ENCODE results near the gene PLCG2.
"Not testable (repeated sequence)": the region's sequence is repeated elsewhere in the genome, so short reads cannot be mapped to it uniquely, and the experiment has no call there.

Gene PLCG2

GRCh38 chr16:81996664-81997509 lies 217.8 kb downstream of the PLCG2 start:
- Histone ChIP-seq H3K9me3 (ENCODE audit: low read depth, low read length) (no peaks in the 10 kb centered on the region), H3K36me3 (ENCODE audit: insufficient read depth, low read length) (no peaks in the 10 kb centered on the region), H3K9ac (ENCODE audit: insufficient read length) (no peak overlapping the region), H3K27ac (no peak overlapping the region), H3K4me3 (no peak overlapping the region)
- no peak for DNase-seq (ENCODE audit: low read depth, low spot score)
- no peak for TF ChIP-seq EZH2 (IDR thresholded peaks at IDR 0.05)
- TF ChIP-seq FOXP2 (optimal IDR thresholded peaks at IDR 0.05; ENCODE audit: control extremely low read depth, extremely low read length, insufficient read depth): no peak
- TF ChIP-seq POLR2AphosphoS5 (IDR thresholded peaks at IDR 0.05; ENCODE audit: borderline replicate concordance, low read depth, low read length): no peak

GRCh38 chr16:81997738-81998137 lies 218.6 kb downstream of the PLCG2 start:
- no peak for TF ChIP-seq FOXP2 (optimal IDR thresholded peaks at IDR 0.05; ENCODE audit: control extremely low read depth, extremely low read length, insufficient read depth)
- TF ChIP-seq POLR2AphosphoS5 (IDR thresholded peaks at IDR 0.05; ENCODE audit: borderline replicate concordance, low read depth, low read length): no peak
- TF ChIP-seq EZH2 (IDR thresholded peaks at IDR 0.05): no peak
- no peak for DNase-seq (ENCODE audit: low read depth, low spot score)
- H3K36me3 ChIP-seq (ENCODE audit: insufficient read depth, low read length): no peaks in the 10 kb centered on the region
- H3K9ac ChIP-seq (ENCODE audit: insufficient read length): no peak overlapping the region
- no peak overlapping the region for H3K4me3 ChIP-seq
- H3K9me3 ChIP-seq (ENCODE audit: low read depth, low read length): no peaks in the 10 kb centered on the region
- H3K27ac ChIP-seq: no peak overlapping the region

GRCh38 chr16:82002831-82003230 lies 223.7 kb downstream of the PLCG2 start:
- no peak for TF ChIP-seq FOXP2 (optimal IDR thresholded peaks at IDR 0.05; ENCODE audit: control extremely low read depth, extremely low read length, insufficient read depth)
- no peak for TF ChIP-seq EZH2 (IDR thresholded peaks at IDR 0.05)
- no peak for TF ChIP-seq POLR2AphosphoS5 (IDR thresholded peaks at IDR 0.05; ENCODE audit: borderline replicate concordance, low read depth, low read length)
- no peak overlapping the region for H3K4me3 ChIP-seq
- no peaks in the 10 kb centered on the region for H3K9me3 ChIP-seq (ENCODE audit: low read depth, low read length)
- H3K9ac ChIP-seq (ENCODE audit: insufficient read length): no peak overlapping the region
- no peak overlapping the region for H3K27ac ChIP-seq
- no peak for DNase-seq (ENCODE audit: low read depth, low spot score)
- H3K36me3 ChIP-seq (ENCODE audit: insufficient read depth, low read length): no peaks in the 10 kb centered on the region

GRCh38 chr16:82004601-82005000 lies 225.5 kb downstream of the PLCG2 start:
- no peak overlapping the region for H3K9ac ChIP-seq (ENCODE audit: insufficient read length)
- no peaks in the 10 kb centered on the region for H3K36me3 ChIP-seq (ENCODE audit: insufficient read depth, low read length)
- no peak overlapping the region for H3K4me3 ChIP-seq
- DNase-seq (ENCODE audit: low read depth, low spot score): no peak
- H3K9me3 ChIP-seq (ENCODE audit: low read depth, low read length): no peaks in the 10 kb centered on the region
- TF ChIP-seq FOXP2 (optimal IDR thresholded peaks at IDR 0.05; ENCODE audit: control extremely low read depth, extremely low read length, insufficient read depth) (no peak), EZH2 (IDR thresholded peaks at IDR 0.05) (no peak), POLR2AphosphoS5 (IDR thresholded peaks at IDR 0.05; ENCODE audit: borderline replicate concordance, low read depth, low read length) (no peak)
- no peak overlapping the region for H3K27ac ChIP-seq

- Histone ChIP-seq H3K9ac (ENCODE audit: insufficient read length) (no peak overlapping the region), H3K36me3 (ENCODE audit: insufficient read depth, low read length) (no peaks in the 10 kb centered on the region), H3K4me3 (no peak overlapping the region), H3K27ac (no peak overlapping the region), H3K9me3 (ENCODE audit: low read depth, low read length) (no peaks in the 10 kb centered on the region)
- no peak for TF ChIP-seq EZH2 (IDR thresholded peaks at IDR 0.05)
- TF ChIP-seq POLR2AphosphoS5 (IDR thresholded peaks at IDR 0.05; ENCODE audit: borderline replicate concordance, low read depth, low read length): no peak
- no peak for TF ChIP-seq FOXP2 (optimal IDR thresholded peaks at IDR 0.05; ENCODE audit: control extremely low read depth, extremely low read length, insufficient read depth)
- no peak for DNase-seq (ENCODE audit: low read depth, low spot score)
Measured at GRCh38 chr16:82005027-82005830, 226.1 kb downstream of the PLCG2 start.

GRCh38 chr16:82006036-82006435 lies 226.9 kb downstream of the PLCG2 start:
- H3K27ac ChIP-seq: no peak overlapping the region
- no peaks in the 10 kb centered on the region for H3K9me3 ChIP-seq (ENCODE audit: low read depth, low read length)
- H3K4me3 ChIP-seq: no peak overlapping the region
- no peak for DNase-seq (ENCODE audit: low read depth, low spot score)
- no peak for TF ChIP-seq EZH2 (IDR thresholded peaks at IDR 0.05)
- no peak for TF ChIP-seq FOXP2 (optimal IDR thresholded peaks at IDR 0.05; ENCODE audit: control extremely low read depth, extremely low read length, insufficient read depth)
- TF ChIP-seq POLR2AphosphoS5 (IDR thresholded peaks at IDR 0.05; ENCODE audit: borderline replicate concordance, low read depth, low read length): no peak
- H3K9ac ChIP-seq (ENCODE audit: insufficient read length): no peak overlapping the region
- no peaks in the 10 kb centered on the region for H3K36me3 ChIP-seq (ENCODE audit: insufficient read depth, low read length)

GRCh38 chr16:82007189-82007588 lies 228.1 kb downstream of the PLCG2 start:
- Histone ChIP-seq H3K27ac (no peak overlapping the region), H3K9ac (ENCODE audit: insufficient read length) (no peak overlapping the region), H3K4me3 (no peak overlapping the region), H3K9me3 (ENCODE audit: low read depth, low read length) (no peaks in the 10 kb centered on the region), H3K36me3 (ENCODE audit: insufficient read depth, low read length) (no peaks in the 10 kb centered on the region)
- DNase-seq (ENCODE audit: low read depth, low spot score): no peak
- TF ChIP-seq FOXP2 (optimal IDR thresholded peaks at IDR 0.05; ENCODE audit: control extremely low read depth, extremely low read length, insufficient read depth) (no peak), POLR2AphosphoS5 (IDR thresholded peaks at IDR 0.05; ENCODE audit: borderline replicate concordance, low read depth, low read length) (no peak), EZH2 (IDR thresholded peaks at IDR 0.05) (no peak)

GRCh38 chr16:82008957-82009592 lies 230.0 kb downstream of the PLCG2 start:
- no peak for TF ChIP-seq FOXP2 (optimal IDR thresholded peaks at IDR 0.05; ENCODE audit: control extremely low read depth, extremely low read length, insufficient read depth)
- TF ChIP-seq POLR2AphosphoS5 (IDR thresholded peaks at IDR 0.05; ENCODE audit: borderline replicate concordance, low read depth, low read length): no peak
- TF ChIP-seq EZH2 (IDR thresholded peaks at IDR 0.05): no peak
- H3K27ac ChIP-seq: no peak overlapping the region
- no peak overlapping the region for H3K9ac ChIP-seq (ENCODE audit: insufficient read length)
- no peak for DNase-seq (ENCODE audit: low read depth, low spot score)
- no peaks in the 10 kb centered on the region for H3K36me3 ChIP-seq (ENCODE audit: insufficient read depth, low read length)
- no peak overlapping the region for H3K4me3 ChIP-seq
- no peaks in the 10 kb centered on the region for H3K9me3 ChIP-seq (ENCODE audit: low read depth, low read length)

GRCh38 chr16:82009789-82010188 lies 230.7 kb downstream of the PLCG2 start:
- H3K9me3 ChIP-seq (ENCODE audit: low read depth, low read length); H3K36me3 ChIP-seq (ENCODE audit: insufficient read depth, low read length); H3K27ac ChIP-seq; H3K9ac ChIP-seq (ENCODE audit: insufficient read length); H3K4me3 ChIP-seq; DNase-seq (ENCODE audit: low read depth, low spot score): not testable (repeated sequence)

Data from SK-N-MC (cell line).